Astrocyte (in vitro differentiated cells and primary cell): Measurements from ENCODE around the gene LRRC28.

Experiments
- EZH2 ChIP-seq: IDR thresholded peaks from 2 replicates; pipeline ENCODE4 v1.6.1; 2012; ENCODE audit warnings: mild to moderate bottlenecking, low read length, inconsistent platforms; ENCODE audit not compliant: insufficient read depth
- TF ChIP-seq, protein P1 (sequence below): IDR thresholded peaks from 2 replicates; pipeline ENCODE4 v1.5.1; 2011; ENCODE audit warnings: low read depth, mild to moderate bottlenecking, inconsistent platforms, low read length, moderate library complexity; ENCODE audit not compliant: insufficient read depth

DNA sequence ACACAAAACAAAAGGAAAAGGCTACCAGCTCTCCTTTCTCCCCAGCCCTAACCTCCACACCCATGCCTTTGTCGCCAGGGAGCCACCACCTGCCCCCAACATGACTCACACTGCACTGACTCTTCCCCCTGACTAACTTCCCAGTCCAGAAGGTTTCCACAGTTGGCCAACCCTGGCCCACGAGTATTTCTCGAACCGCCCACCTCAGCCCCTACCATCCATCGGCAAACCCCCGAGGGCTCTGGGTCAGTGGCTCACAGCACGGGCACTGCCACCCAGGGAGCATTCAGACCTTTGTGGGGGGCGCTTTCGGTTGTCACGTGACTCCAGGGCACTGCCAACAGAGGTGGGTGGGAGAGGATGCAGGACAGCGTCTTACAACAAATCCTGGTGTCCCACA lies 152.3 kb downstream of the LRRC28 start:
- TF ChIP-seq, protein P1, sequence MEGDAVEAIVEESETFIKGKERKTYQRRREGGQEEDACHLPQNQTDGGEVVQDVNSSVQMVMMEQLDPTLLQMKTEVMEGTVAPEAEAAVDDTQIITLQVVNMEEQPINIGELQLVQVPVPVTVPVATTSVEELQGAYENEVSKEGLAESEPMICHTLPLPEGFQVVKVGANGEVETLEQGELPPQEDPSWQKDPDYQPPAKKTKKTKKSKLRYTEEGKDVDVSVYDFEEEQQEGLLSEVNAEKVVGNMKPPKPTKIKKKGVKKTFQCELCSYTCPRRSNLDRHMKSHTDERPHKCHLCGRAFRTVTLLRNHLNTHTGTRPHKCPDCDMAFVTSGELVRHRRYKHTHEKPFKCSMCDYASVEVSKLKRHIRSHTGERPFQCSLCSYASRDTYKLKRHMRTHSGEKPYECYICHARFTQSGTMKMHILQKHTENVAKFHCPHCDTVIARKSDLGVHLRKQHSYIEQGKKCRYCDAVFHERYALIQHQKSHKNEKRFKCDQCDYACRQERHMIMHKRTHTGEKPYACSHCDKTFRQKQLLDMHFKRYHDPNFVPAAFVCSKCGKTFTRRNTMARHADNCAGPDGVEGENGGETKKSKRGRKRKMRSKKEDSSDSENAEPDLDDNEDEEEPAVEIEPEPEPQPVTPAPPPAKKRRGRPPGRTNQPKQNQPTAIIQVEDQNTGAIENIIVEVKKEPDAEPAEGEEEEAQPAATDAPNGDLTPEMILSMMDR: no peak
- TF ChIP-seq EZH2: no peak
